Effector CD4-positive, alpha-beta T cell (primary cell): Measurements from ENCODE around the gene HNRNPAB.
"Not testable (repeated sequence)": the region's sequence is repeated elsewhere in the genome, so short reads cannot be mapped to it uniquely, and the experiment has no call there.

Source experiments
- DNase-seq: peaks from one replicate; pipeline ENCODE4 v3.0.0-alpha.2; 2020

The HNRNPAB gene

DNA sequence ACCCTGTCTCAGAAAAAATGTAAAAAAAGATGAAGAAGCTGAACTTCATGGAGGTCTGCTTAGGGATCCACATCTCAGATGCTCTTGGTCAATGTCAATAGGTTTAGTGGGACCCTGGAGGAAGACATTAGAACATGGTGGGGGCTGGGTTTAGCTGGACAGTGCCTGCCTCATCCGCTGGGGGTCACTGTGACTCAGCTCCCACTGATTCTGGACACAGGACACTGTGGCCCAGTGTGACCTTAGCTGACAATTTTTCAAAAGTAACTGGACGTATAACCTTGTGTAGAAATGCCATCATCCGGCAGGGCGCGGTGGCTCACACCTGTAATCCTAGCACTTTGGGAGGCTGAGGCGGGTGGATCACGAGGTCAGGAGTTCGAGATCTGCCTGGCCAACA is 7.3 kb upstream of the HNRNPAB start:
- DNase-seq, result no peak

DNA sequence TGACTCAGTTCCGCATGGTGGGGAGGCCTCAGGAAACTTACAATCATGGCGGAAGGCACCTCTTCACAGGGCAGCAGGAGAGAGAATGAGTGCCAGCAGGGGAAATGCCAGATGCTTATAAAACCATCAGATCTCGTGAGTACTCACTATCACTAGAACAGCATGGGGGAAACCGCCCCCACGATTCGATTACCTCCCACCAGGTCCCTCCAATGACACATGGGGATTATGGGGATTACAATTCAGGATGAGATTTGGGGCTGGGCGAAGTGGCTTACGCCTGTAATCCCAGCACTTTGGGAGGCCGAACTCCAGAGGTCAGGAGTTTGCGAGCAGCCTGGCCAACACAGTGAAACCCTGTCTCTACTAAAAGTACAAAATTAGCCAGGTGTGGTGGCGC is 6.2 kb upstream of the HNRNPAB start:
- DNase-seq, result not testable (repeated sequence)

DNA sequence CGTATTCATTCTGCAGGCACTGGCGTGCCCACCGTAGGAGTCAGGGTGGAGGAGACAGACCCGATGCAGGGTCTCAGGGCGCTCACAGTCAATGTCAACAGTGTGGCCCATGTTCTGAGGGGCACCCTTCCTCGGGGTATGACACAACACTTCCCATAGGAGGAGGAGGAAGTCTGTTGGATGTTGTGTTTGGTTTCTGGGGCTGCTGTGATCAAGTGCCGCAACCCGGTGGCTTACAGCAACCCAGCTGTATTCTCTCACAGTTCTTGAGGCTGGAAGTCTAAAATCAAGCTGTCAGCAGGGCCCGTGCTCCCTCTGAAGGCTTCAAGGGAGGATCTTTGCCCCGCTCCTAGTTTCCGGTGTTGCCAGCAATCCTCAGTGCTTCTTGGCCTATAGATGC is 5.6 kb upstream of the HNRNPAB start:
- no peak for DNase-seq

DNA sequence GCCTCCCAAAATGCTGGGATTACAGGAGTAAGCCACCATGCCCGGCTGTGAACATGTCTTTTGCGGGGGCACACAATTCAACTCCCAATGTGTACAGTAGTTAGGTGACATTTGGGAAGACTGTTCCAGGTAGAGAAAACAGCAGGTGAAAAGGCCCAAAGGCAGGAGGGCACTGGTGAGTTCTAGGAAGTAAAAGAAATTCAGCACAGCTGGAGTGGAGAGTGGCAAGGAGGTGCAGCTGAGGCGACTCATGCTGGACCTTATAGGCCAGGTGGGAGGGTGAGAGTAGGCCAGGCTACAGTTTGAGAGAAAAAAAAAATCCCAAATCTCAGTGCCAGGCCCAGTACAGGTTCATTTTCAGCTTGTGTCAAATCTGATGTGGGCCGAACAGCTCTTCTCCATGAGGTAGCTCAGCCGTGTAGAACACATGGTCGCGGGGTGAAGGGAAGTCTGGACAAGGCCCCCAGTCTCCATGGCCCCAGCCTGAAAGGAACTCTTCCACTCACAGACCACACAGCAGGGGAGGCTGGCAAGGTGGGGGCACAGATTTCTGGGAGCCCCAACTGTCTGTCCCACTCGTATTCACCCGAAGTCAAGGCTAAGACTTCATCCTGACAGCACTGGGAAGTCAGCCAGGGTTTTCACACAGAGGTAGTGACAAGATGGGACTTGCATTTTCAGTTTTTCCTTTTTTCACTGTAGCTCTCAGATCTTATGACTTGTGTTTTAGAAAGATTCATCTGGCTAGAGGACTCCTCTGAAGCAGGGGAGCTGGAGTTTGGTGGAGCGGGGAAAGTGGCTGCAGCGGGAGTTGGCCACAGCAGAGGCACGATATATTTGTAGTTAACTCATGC is 4.5 kb upstream of the HNRNPAB start:
- no peak for DNase-seq

DNA sequence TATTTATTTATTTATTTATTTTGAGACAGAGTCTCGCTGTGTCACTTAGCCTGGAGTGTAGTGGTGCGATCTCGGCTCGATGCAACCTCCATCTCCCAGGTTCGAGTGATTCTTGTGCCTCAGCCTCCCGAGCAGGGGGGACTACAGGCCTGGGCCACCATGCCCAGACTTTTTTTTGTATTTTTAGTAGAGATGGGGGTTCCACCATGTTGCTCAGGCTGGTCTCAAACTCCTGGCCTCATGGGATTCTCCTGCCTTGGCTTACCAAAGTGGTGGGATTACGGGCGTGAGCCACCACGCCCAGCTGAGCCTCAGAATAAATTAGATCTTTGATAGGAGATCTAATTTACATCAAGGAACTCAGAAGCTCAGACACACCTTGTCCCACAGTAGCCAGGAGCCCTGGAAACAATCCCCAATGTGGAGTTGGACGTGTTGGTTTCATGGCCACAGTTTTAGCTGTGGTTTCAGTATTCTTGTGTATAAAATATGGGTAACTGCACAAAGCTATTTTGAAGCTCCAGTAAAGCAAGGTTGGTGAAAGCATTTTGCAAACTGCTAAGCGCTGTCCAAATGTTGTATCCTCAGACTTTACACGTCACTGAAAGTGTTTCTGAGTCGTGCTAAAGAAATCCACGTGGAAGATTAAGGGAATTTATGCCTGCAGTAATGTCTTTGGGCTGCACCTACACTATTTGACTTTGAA is 3.0 kb upstream of the HNRNPAB start:
- DNase-seq, result no peak

DNA sequence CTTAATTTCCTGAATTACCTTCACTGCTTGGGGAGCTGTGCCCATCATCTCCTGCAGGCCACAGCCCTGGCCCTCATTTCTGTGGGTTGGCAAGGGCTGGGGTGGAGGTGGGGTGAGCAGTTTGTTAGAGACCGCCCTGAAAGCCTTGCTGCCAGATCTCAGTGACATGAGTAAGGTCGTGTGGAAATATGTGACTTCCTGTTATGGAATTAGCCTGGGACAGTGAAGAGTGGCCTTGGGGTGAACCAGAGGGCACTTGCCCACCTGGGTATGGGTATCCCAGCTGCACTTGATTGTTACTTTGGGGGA is 2.5 kb upstream of the HNRNPAB start:
- no peak for DNase-seq

DNA sequence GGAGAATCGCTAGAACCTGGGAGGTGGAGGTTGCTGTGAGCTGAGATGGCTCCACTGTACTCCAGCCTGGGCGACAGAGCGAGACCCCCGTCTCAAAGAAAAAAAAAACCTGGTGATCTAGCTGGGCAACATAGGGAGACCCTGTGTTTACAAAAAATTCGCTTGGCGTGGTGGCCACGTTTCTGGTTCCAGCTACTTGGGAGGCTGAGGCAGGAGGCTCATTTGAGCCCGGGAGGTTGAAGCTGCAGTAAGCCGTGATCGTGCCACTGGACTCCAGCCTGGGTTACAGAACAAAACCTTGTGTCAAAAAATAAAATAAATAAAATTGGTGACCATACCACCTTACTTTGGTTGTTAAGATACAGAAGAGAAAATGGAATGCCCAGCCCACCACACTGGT is 1.8 kb upstream of the HNRNPAB start:
- DNase-seq, result no peak

DNA sequence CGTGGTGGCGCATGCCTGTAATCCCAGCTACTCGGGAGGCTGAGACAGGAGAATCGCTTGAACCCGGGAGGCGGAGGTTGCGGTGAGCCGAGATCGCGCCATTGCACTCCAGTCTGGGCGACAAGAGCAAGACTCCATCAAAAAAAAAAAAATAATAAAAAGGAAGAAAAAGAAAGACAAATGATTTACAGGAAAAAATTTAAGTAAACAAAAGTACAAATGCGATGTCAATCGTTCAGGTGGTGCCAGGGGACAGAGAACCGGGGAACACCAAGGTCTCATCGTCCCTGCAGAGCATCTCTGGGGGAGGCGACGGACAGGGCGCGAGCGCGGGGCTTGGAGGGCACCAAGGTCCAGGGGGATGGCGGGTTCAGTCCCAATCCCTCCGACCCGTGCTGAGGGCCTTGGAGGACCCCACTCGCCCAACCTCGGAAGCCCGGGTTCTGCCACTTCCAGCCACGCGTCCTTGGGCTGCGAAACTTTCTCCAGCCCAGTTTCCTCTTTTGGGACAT is 607 bp upstream of the HNRNPAB start:
- peak; percentile 9 for DNase-seq

DNA sequence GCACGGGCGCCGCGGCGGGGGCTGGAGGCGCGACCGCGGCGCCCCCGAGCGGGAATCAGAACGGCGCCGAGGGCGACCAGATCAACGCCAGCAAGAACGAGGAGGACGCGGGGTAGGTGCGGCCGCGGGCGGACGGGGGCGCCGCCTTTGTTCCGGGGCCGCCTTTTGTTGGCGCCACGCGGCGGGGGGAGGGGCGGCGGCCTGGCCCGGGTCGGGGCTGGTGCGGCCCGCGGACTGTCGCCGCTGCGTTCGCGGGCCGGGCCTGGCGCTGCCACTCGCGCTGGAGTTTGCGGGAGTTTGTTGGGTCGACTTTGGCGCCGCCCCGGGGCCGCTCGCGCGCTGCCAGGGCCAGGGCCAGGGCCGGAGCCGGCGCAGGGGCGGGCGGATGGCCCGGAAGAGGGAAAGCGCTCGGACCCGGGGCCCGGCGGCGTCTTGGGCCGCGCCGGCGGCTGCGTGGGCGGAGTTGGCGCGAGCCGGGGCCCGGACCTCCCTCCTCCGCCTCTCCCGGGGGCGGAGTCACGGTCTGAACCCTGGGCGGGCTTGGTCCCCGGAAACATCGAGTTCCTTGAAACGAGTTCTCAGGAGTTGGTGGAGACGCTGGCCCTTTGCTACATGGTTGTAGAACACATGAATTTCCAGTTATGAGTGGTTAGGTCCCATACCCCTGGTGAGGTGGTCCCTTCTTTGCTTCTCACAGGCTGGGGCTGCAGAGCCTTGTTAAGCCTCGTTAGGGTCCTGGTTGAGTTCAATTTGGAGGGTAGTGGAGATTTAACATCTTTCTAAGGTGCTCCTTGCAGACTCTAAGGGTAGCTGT is 809 bp downstream of the HNRNPAB start:
- DNase-seq, result peak; percentile 60

DNA sequence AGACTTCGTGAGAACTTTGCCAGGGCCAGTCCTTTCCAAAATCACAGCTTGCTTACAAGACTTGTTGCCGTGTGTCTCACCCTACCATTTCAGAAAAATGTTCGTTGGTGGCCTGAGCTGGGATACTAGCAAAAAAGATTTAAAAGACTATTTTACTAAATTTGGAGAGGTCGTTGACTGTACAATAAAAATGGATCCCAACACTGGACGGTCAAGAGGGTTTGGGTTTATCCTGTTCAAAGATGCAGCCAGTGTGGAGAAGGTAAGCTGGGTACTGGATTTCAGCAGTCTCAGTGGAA is 1.4 kb downstream of the HNRNPAB start:
- DNase-seq, result no peak

DNA sequence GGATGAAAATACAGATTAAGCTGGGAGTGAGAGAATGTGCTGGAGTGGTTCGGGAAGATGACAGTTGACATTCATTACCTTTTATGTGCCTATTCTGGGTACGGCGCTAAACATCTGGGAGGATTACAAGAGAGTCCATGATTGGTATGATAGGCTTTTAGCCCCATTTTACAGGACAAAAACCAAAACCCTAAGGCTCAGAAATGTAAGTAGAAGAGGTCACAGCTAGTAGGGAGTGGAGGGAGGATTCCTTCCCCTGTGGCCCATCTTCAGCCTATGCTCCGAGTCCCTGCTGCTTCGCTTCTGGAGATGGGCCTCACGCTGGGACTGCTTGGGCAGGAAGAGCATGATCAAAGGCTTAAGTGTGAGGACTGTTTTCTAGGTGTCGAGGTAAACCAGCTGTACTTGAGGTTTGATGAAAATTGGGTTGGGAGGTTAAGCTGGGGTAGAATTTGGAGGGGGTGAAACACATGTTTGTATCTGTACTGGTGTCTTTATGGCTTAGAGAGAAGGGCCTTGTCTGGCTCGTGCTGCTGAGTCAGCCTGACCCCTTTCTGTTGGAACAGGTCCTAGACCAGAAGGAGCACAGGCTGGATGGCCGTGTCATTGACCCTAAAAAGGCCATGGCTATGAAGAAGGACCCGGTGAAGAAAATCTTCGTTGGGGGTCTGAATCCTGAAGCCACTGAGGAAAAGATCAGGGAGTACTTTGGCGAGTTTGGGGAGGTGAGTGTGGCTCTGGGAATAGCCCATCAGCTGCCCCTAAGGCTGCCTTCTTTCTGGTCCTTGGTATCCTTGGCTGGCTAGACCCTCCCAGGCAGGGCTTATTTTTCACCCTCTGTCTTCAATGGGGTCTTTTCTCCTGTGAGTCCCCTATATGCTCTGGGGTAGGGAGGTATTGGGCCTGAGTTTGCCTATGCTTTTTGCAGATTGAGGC is 2.1 kb downstream of the HNRNPAB start:
- no peak for DNase-seq

DNA sequence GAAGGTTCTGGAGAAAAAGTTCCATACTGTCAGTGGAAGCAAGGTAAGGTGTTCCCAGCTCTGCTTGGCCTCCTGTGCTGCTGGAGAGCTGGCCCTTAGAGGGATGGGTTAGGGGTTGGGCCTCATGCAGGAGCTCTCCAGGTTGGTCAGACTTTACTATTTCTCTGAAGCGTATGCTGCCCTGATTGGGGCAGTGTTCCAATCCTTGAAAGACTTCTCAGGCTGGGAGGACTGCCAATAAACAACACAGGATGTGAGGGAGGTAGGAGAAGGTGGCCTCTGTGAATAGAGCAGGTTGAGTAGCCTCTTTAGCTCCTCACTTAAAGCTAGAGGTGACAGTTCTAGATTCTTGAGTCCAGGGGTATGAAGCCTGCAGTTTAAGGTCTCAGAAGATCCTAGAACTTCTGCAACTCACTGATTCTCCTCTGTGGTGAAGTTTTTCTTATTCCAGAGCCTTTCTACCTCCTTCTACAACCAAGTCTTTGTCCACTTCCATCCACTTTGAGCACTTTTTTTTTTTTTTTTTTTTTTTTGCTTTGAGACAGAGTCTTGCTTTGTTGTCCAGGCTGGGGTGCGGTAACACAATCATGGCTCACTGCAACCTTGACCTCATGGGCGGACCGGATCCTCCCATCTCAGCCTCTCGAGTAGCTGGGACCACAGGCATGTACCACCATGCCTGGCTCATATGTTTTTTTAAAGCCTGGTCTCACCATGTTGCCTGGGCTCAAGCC is 3.0 kb downstream of the HNRNPAB start:
- no peak for DNase-seq

DNA sequence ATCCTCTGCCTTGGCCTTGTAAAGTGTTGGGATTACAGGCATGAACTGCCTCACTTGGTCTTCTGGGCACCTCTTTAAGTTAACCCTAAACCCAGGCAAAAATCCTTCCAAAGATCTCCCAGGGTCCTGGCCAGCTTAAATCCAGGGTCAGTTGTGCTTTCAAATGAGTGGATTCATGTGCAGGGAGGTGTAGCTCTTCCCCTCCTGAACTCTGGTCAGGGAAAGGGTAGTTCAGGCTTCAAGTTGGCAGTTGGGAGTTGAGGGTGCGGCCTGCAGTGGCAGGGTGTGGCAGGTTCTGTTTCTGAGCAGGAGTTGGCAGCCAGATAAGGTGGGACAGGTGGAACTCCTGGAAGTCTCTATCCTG is 3.6 kb downstream of the HNRNPAB start:
- no peak for DNase-seq

DNA sequence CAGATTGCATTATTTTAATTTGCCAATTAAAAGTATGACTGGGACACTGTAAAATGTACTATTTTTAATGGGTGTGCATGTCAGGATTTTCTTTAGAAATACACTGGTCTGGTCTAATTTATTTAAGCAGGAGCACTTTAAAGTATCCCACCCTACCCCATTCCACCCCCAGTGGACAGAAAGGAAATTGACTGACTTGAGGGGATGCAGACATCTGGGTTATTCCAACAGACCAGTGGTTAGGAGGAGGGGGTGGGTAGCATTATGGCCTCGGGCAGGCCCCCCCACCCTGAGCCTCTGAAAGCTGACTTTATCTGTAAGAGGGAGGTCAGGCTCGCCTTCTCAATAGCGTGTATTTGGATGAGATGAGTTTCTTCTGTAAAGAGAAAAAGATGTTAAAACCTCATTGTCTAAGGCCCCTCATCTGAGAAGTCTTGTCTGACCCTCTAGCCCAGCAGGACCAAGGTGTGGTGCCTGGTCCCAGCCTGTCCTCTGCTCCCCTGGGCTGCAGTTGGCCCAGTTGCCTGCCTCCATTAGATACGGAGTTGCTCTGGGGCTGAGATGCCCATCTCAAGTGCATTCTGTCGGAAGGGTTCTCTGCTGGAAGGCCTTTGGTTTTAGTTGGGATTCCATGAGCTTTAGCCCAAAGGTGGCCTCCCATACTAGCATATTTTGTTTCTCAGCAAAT is 4.4 kb downstream of the HNRNPAB start:
- DNase-seq, result no peak

DNA sequence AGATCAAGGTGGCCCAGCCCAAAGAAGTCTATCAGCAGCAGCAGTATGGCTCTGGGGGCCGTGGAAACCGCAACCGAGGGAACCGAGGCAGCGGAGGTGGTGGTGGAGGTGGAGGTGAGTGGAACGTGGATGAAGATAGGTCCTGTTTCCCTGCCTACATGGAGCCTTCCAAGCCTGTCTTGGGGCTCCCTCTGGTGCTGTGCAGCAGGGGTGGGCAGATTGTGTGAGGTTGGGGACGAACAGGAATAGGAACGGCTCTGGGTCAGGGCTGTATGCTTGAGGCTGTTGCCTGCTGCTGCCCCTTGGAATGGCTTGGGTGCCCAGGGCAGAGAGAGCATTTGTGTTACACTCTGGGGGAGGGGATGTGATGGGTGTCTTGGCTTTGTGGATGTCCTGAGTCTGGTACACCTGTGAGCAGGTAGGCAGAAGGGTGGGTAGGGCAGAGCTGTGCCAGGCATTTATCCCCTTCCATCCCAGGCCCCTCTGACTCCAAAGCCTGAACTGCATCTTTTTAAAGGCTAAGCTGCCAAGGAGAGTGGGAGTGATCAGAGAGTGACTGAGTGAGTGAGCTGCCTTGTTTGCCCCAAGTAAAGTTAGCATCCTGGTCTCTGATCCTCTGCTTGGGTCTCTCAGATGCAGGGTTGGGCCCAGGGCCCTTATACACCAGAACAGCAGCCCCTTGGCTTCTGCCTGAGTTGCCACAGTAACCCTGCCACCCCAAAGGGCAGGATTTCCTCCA is 5.2 kb downstream of the HNRNPAB start:
- DNase-seq, result no peak

DNA sequence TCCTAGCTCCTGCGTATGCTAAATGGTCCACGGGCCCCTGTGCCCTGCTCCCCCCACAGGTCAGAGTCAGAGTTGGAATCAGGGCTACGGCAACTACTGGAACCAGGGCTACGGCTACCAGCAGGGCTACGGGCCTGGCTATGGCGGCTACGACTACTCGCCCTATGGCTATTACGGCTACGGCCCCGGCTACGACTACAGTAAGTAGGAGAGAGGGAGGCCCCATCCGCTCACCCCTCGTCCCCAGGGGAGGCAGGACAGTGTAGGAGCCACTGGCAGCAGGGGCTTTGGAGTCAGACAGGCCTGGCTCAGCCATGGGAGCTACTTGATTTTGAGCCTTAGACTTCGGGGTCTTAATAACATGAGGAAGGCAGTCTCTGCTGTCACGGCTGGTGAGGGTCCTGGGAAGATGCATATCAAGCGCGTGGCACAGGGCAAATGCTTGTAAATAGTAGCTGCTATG is 5.8 kb downstream of the HNRNPAB start:
- DNase-seq, result no peak

DNA sequence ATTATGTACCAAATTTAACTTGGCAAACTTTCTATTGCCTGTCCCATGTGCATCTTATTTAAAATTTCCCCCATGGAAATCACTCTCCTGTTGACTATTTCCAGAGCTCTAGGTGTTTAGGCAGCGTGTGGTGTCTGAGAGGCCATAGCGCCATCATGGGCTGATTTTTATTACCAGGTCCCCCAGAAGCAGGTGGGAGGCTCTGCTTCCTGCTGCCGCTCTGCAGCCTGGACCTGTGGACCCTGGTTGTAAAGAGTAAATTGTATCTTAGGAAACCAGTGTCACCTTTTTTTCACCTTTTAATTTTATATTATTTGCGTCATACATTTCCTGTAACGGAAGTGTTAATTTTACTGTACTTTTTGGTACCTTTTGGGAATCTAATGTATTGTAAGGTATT is 6.4 kb downstream of the HNRNPAB start:
- no peak for DNase-seq

DNA sequence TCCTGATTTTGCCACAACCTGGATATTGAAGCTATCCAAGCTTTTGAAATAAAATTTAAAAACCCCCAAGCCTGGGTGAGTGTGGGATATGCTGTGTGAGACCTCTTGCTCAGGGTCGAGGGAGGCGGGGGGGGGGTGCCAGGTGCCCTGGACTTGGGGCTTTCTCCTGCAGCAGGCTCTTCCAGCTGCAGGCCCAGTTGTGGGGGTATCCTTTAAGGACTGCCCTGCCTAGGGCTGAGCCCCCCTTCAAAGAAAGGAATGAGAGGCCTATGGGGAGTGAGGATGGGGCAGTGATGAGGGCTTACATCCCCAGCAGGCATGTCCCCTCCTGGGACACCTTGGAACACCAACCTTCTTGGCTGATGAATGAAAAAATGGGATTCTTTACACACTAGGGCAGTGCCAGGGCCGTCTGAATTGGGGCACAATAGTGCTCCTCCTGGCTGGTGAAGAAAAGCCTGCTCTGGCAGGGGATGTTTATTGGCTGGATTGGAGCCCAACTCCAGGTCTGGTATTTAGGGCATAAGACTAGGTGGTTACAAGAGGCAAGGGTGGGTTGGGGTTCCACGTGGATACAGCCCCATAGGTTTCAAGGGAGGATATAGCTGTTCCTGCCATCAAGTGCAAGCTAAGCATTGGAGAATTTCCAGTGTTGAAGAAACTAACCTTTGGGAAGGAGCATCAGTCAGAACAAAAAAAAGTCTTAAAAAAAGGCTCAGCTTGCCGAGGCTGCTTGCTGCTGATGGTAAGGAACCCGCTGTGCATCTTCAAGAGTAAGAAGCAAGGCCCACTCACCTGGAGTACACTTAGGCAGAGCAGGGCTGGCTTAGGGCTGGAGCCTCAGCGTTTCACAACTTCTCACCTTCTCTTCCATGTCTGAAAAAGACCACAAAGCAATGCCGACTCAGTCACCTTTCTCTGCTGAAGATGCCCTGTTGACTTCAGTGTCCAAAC is 7.0 kb downstream of the HNRNPAB start:
- DNase-seq, result no peak
